ENCODE measurements around the gene NAT9. TPM values are rescaled to one million over a fixed set of nuclear protein-coding genes. Genes with fewer than 3 reads are reported as not detected.

The NAT9 gene
- total and polyA plus RNA-seq, 2 experiments from 2014 or later: 29.2 to 34.8 TPM

DNA sequence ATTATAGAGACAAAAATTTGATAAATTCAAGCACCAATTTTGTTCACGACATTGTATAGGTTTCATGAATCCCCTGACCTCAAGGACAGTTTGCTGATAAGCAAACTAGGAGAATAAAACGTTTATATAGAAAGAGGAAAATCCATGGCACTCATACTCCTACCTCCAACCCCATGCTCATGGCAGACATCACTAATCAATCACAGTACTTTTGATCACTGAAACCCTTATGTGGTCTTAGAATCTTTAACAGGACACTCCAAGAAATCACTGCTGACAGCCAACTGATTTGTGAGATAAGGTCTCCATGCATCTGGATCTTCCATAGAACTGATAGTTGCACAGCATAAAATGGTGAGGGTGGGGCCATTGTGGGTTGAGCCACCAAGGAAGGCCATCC is 32.4 kb downstream of the NAT9 start:
- H3K4me3 ChIP-seq: no peak overlapping the region
- H3K27me3 ChIP-seq: no peaks in the 10 kb centered on the region
- 79% methylated on average over 2 of the region's 2 CpGs for WGBS (ENCODE audit: low lambda C conversion rate, missing lambda C conversion rate)
- no peak overlapping the region for H3K27ac ChIP-seq
- H3K4me1 ChIP-seq (ENCODE audit: insufficient read depth): peaks cover 30% of the 10 kb centered on the region
- H3K4me2 ChIP-seq: no peak overlapping the region
- TF ChIP-seq EZH2 (IDR thresholded peaks at IDR 0.05; ENCODE audit: borderline replicate concordance) (no peak), EZH2phosphoT487 (IDR thresholded peaks at IDR 0.05; ENCODE audit: low read depth, severe bottlenecking, unreplicated experiment) (no peak)
- TF ChIP-seq, protein P1, sequence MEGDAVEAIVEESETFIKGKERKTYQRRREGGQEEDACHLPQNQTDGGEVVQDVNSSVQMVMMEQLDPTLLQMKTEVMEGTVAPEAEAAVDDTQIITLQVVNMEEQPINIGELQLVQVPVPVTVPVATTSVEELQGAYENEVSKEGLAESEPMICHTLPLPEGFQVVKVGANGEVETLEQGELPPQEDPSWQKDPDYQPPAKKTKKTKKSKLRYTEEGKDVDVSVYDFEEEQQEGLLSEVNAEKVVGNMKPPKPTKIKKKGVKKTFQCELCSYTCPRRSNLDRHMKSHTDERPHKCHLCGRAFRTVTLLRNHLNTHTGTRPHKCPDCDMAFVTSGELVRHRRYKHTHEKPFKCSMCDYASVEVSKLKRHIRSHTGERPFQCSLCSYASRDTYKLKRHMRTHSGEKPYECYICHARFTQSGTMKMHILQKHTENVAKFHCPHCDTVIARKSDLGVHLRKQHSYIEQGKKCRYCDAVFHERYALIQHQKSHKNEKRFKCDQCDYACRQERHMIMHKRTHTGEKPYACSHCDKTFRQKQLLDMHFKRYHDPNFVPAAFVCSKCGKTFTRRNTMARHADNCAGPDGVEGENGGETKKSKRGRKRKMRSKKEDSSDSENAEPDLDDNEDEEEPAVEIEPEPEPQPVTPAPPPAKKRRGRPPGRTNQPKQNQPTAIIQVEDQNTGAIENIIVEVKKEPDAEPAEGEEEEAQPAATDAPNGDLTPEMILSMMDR (IDR thresholded peaks at IDR 0.05; ENCODE audit: poor library complexity): no peak
- H4K20me1 ChIP-seq (ENCODE audit: insufficient read depth, poor library complexity, severe bottlenecking): peaks cover 2% of the 10 kb centered on the region
- H3K79me2 ChIP-seq: peaks cover 6% of the 10 kb centered on the region
- no peaks in the 10 kb centered on the region for H3K9me2 ChIP-seq (replicated peaks; ENCODE audit: insufficient read depth)
- no peak for DNase-seq (ENCODE audit: low spot score)
- H3K36me3 ChIP-seq (replicated peaks; ENCODE audit: insufficient read depth, low read depth): no peaks in the 10 kb centered on the region
- H3K9me3 ChIP-seq (ENCODE audit: low read depth): no peaks in the 10 kb centered on the region
- no peak overlapping the region for H2AFZ ChIP-seq

DNA sequence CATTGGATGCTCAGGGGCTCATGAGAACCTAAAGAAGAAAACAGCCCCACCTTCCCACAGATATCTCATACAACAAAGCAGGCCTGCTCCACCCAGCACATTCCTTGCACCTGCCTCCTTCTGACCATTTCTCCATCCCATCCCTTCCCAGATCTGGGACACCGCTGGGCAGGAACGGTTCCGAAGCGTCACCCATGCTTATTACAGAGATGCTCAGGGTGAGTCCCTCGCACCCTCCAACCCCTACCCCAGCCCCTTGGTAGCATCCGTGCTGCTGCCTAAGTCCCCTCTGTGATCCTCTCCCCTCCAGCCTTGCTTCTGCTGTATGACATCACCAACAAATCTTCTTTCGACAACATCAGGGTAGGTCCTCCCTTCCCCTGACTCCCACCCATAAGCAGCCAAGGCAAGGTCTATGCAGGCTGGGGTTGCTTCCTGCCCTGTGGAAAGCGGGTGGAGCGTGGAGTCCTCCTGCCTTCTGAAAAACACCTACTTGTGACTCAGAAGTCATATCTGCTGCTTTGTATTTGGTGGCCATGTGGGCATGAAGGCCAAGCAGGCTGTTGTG is 33.1 kb downstream of the NAT9 start:
- Histone ChIP-seq H3K4me3 (no peak overlapping the region), H3K4me1 (ENCODE audit: insufficient read depth) (peaks cover 36% of the 10 kb centered on the region), H2AFZ (no peak overlapping the region), H3K36me3 (replicated peaks; ENCODE audit: insufficient read depth, low read depth) (no peaks in the 10 kb centered on the region), H3K27me3 (no peaks in the 10 kb centered on the region), H3K79me2 (peaks cover 3% of the 10 kb centered on the region), H3K9me2 (replicated peaks; ENCODE audit: insufficient read depth) (no peaks in the 10 kb centered on the region), H3K27ac (no peak overlapping the region), H3K4me2 (no peak overlapping the region), H4K20me1 (ENCODE audit: insufficient read depth, poor library complexity, severe bottlenecking) (no peaks in the 10 kb centered on the region), H3K9me3 (ENCODE audit: low read depth) (no peaks in the 10 kb centered on the region)
- WGBS (ENCODE audit: low lambda C conversion rate, missing lambda C conversion rate): 96% methylated on average over 9 of the region's 9 CpGs
- DNase-seq (ENCODE audit: low spot score): no peak
- TF ChIP-seq EZH2 (IDR thresholded peaks at IDR 0.05; ENCODE audit: borderline replicate concordance): no peak
- no peak for TF ChIP-seq EZH2phosphoT487 (IDR thresholded peaks at IDR 0.05; ENCODE audit: low read depth, severe bottlenecking, unreplicated experiment)
- TF ChIP-seq, protein P1 (IDR thresholded peaks at IDR 0.05; ENCODE audit: poor library complexity): no peak

DNA sequence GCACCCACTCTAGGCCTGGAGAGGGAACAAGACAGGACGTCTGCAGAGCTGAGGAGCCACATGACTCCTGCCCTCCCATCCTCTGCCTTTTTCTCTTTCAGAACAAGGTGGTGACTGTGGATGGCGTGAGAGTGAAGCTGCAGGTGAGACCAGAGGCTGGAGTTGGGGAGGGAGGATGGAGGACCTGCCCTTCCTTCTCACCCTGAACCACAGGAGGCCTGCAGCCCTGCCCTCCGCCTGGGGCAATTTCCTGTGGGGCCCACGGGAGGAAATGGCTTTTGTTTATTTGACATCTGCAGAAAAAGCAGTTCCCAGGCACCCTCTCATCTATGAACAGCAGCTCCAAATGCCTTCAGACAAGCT is 34.0 kb downstream of the NAT9 start:
- Histone ChIP-seq H3K4me2 (no peak overlapping the region), H4K20me1 (ENCODE audit: insufficient read depth, poor library complexity, severe bottlenecking) (no peaks in the 10 kb centered on the region), H3K9me2 (replicated peaks; ENCODE audit: insufficient read depth) (no peaks in the 10 kb centered on the region), H3K27me3 (no peaks in the 10 kb centered on the region), H3K4me1 (ENCODE audit: insufficient read depth) (peaks cover 33% of the 10 kb centered on the region), H2AFZ (no peak overlapping the region), H3K9me3 (ENCODE audit: low read depth) (no peaks in the 10 kb centered on the region), H3K27ac (no peak overlapping the region), H3K4me3 (no peak overlapping the region), H3K79me2 (no peaks in the 10 kb centered on the region), H3K36me3 (replicated peaks; ENCODE audit: insufficient read depth, low read depth) (no peaks in the 10 kb centered on the region)
- TF ChIP-seq, protein P1 (IDR thresholded peaks at IDR 0.05; ENCODE audit: poor library complexity): no peak
- no peak for TF ChIP-seq EZH2phosphoT487 (IDR thresholded peaks at IDR 0.05; ENCODE audit: low read depth, severe bottlenecking, unreplicated experiment)
- TF ChIP-seq EZH2 (IDR thresholded peaks at IDR 0.05; ENCODE audit: borderline replicate concordance): no peak
- peak; percentile 27 for DNase-seq (ENCODE audit: low spot score)
- 22% methylated on average over 4 of the region's 4 CpGs for WGBS (ENCODE audit: low lambda C conversion rate, missing lambda C conversion rate)
